Stimulated activated CD4-positive, alpha-beta T cell treated with anti-CD3 and anti-CD28 coated beads, TNF-alpha, amount 100 ng/mL, for 1 hour (primary cell): ENCODE data around the gene SCYL2.
"Not testable (repeated sequence)": the region's sequence is repeated elsewhere in the genome, so short reads cannot be mapped to it uniquely, and the experiment has no call there.

Experiments
- DNase-seq, 3 donors: peaks; one replicate each; pipeline ENCODE4 v3.0.0-alpha.2; 2020; ENCODE audit warnings: low read depth in 3 of 3, low spot score in 1 of 3

Gene SCYL2

DNA sequence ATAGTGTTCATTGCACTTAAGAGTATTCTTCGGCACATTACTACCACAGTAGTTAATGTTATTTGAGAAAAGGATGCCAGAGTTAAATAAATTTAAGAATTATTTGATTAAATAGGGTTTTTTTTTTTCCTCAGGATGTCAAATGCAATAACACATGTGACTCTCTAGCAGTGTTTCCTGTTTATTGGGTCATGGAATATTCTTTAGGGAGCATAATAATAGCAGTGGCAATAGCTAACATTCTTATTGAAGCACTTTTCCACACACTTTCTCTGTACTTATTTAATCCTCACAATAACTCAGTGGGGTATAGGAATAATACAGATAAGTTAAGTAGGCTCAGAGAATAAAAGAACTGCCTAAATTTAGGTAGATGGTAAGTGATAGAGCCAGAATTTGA is 44.3 kb downstream of the SCYL2 start:
- DNase-seq = no peak

DNA sequence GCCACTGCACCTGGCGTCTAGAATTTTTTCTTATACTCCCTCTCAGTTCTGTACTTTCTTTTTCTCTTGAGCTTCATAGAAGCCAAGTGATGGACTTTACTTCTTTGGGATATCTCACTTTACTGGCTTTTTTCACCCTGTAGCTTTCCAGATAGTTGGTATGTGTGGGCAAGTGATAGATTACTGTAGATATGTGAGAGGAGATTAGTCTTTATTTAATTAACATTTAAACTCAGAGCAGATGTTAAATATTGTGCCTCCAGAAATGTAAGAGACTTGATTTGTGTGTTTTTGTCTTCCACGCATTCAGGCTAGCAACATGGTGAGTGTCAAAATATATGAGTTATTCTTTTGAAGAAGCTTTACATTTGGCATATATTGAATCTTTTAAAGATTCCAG is 50.4 kb downstream of the SCYL2 start:
- no peak for DNase-seq

DNA sequence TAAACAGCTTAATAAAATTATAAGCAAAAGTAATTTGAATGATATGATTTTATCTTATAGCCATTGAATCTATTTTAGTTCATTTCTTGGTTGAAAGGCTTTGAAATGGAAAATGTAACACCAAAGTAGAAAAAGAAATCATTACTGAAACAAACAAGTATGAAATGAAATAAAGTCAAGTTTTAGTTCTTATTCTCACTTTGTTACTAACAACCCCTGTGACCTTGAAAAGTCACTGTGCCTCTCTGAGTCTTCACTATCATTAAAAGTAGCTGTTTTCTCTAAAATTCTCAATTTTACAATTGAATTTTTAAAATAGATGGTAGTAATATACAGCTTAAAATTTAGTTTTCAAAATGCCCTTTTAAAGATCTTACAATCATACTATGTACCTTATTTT is 57.5 kb downstream of the SCYL2 start:
- no peak for DNase-seq

DNA sequence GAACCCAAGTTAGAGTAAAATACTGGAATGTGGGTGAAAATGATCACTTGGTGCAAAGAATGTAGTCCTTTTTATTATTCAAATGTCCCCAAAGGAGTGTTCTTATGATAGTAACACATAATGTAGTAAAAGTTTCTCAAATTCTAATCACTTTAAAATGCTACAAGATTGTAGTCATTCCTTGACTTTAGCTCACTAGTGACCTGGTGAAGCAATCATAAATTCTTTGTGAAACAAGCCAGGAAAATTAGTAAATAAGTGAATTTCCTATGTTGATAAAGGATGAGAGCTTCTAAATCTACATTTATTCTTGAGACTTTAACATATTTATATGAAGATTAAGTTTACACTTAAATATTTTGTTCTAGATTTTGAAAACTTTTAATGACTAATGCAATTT is 59.2 kb downstream of the SCYL2 start:
- DNase-seq = no peak

DNA sequence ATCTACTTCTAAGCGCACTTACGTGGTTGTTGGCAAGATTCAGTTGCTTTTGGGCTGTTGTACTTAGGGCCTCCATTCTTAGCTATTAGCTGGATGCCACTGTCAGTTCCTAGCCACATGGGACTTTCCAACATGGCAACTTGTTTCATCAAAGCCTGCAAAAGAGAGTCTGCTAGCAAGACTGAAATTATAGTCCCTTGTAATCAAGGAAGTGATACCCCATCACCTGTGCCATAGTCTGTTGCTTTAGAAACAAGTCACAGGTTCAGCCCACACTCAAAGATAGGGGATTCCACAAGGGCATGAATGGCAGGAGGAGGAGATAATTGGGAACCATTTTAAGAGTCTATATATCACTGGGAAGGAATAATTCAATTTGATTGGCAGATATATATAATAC is 62.8 kb downstream of the SCYL2 start:
- no peak for DNase-seq

DNA sequence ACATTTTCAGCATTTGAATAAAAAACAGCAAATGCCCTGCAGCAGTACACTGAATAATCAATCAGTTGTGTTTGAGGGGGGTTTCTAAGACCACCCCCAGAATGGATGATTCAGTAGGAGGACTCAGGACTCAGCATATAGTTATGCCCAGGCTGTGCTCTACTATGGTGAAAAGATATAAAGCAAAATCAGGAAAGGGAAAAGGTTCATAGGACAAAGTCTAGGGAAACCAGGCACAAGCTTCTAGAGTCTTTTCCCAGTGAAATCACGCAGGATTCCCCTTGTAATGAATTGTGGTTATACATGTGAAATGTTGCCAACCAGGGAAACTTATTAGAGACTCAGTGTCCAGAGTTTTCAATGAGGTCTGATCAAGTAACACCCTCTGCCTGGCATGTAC is 64.9 kb downstream of the SCYL2 start:
- DNase-seq = no peak

DNA sequence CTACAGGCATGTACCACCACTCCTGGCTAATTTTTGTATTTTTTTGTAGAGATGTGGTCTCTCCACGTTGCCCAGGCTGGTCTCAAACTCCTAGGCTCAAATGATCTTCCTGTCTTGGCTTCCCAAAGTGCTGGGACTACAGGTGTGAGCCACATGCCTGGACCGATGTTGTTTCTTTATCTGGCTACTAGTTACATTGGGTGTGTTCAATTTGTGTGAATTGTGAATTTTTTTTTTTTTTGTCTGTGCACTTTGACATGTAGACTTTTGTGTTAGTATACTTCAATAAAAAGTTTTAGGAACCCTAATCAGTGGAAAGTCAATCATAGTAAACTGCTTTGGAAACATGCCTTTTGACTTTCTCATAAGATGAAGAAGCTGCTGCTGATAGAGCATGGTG is 65.9 kb downstream of the SCYL2 start:
- DNase-seq = no peak

DNA sequence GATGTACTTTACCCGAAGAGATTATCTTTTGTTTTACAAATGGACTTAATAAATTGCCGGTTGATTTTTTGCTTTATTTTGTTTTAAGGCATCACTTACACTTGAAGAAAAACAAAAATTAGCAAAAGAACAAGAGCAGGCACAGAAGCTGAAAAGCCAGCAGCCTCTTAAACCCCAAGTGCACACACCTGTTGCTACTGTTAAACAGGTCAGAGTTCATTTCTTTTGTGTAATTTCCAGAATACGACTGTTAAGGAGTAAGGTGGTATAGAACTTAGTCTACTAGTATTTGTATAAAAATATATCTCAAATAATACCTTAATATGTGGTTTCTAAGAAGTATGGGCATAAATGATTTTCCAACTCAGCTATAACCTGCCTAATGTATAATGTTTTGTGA is 70.3 kb downstream of the SCYL2 start:
- DNase-seq = no peak

DNA sequence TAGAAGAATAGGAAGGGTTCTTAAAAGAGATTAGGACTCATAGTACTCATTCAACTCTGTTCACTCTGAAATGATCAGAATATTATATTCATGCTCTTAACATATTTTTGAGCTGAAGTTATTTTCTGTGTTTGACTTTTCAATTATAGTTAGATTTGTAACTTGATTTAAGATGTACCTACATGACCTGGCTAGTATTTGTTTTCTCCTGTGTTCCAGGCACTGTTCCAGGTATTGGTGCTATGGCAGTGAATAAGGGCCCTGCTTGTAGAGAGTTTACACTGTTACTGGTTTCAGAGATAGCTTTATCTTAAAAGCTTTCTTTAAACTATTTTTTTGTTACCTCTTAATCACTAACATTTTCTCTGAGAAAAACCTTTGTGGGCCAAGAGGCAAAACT is 70.8 kb downstream of the SCYL2 start:
- no peak for DNase-seq

DNA sequence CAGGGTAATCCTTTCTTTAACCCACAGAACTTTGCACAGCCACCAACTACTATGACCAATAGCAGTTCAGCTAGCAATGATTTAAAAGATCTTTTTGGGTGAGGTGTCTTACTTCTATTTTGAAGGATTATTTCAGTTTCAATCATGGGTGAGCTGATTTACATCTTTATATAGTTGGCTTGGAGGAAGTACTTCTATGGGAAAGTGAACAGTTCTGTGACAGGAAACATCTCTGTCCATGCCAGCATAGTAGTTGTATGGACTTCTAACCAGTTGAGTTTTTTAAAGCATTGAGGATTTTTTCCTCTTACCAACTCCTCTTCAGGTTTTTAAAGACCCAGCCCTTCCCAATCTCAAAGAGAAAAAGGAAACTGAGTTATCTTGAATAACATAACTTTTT is 72.1 kb downstream of the SCYL2 start:
- no peak for DNase-seq

DNA sequence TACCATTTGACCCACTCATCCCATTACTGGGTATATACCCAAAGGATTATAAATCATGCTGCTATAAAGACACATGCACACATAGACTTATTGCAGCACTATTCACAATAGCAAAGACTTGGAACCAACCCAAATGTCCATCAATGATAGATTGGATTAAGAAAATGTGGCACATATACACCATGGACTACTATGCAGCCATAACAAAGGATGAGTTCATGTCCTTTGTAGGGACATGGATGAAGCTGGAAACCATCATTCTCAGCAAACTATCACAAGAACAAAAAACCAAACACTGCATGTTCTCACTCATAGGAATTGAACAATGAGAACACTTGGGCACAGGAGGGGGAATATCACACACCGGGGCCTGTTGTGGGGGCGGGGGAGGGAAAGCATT is 75.9 kb downstream of the SCYL2 start:
- not testable (repeated sequence) for DNase-seq

DNA sequence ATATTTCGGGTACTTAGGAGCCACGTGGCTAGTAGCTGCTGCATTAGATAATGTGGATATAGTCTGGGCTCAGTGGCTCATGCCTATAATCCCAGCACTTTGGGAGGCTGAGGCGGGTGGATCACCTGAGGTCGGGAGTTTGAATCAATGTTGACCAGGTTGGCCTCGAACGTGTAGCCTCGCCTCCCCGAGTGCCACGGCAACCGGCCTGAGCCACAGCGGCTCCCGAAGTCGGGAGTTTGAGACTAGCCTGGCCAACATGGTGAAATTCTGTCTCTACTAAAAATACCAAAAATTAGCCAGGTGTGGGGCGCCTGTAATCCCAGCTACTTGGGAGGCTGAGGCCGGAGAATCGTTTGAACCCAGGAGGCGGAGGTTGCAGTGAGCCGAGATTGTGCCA is 77.4 kb downstream of the SCYL2 start:
- DNase-seq = not testable (repeated sequence)

DNA sequence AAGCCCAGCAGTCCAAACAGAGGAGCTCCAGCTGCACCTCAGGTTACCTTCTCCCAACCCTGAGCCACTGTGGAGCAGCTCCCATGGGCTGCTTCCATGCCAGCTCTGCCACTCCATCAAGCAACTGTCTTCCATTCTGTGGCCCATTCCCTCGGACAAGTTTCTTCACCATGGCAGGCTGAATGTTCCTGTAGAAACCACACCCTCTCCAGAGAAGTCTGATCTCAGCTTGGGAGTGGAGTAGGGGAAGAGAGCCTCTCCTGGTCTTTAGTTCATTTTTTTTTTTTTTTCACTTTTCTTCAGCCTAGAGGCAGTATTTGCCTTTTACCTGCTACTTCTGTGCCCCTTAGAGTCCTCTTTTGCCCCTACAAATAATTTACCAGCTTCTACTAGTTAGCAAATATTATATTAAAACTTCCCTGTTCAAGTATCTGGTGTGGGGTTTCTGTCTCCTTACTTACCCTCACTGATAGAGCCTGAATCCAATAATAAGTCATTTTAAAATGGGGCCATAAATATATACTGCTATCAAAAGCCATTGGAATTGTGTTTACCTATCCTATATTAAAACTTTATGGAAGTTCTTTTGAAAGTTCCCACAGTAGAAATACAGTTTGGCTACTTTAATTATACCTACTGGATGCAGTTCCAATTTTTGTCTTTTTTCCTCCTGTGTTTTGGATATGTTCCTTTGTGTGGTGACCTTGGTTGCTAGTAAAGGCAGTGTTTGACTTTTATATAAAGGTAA is 78.2 kb downstream of the SCYL2 start:
- DNase-seq = no peak

DNA sequence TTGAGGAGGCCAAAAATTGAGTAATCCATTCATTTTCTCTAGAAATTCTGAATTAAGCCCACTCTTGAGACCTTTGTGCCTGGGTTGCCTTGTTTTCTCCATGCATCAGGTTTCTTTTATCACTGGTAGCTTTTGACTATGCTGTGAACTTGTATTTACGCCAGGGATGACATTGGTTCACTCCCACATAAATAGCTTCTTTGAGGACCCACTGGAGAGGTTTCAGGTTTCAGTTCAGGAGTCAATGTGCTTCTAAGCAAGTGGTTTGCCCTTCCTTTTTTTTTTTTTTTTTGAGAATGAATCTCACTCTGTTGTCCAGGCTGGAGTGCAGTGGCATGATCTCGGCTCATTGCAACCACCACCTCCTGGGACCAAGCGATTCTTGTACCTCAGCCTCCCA is 79.7 kb downstream of the SCYL2 start:
- no peak for DNase-seq

DNA sequence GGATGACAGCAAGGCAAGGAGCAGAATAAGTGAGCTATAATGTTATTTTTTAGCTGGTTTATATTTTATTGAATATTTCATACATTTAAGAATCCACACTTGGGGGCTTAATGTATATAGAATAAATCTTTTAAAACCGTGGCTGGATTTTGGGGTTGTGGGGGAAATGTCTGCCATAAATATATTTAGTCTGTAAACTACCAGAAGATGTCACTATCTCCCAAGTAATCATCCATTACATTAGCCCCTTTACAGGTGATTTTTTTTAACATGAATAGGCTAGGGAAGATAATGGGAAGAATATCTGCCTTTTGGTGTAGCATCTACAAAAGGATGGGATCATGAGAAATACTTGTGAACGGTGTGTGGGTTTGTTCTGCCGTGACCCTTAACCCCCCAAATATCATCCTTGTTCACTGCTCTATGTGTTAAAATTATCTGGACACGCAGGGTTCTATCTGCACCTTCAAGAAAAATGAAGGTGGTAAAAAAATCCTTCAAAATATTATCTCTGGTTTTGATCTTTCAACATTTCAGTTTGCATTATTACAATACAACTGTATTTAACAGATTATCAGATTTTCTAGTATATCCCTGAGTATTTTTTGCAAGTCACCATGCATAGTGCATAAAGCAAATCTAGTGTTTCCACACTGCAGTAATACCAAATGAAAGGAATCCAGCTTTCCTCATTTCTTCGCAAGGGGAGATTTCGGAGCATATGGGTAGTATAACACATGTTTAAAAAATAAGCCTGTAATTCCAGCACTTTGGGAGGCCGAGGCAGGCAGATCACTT is 81.9 kb downstream of the SCYL2 start:
- no peak for DNase-seq

DNA sequence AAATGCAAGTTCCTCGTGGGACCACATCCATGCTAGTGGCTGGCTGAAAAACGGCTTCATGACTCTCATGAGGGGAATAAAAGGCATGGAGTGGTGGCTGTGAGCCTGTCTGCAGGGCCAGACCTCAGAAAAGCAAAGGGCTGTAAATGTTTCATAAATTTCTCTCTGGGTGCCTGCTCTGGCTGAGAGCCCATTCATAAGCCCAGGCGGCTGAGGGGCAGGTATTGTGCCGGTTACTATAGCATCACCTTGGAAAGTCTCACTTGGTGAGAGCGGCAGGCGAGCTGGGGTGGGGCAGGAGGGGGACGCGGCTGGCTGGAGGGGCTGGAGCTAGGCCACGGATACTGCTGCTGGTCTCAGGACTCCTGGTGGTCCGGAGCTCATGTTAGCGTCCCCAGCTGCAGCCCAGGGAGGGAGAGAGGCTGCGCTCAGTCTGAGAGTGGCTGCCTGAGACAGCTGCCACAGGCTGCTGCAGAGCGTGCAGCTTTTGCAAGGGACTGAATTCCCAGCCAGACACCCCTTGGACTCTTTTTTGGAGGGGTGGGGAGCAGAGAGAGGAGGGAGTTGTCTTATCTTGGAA is 89.8 kb downstream of the SCYL2 start, which contains the start of gene SLC17A8:
Gene SLC17A8, plus strand, starts transcription at position 431 of the 580 bp plus-strand sequence. CDS start 318 bp downstream, outside the sequence.
- DNase-seq = no peak

DNA sequence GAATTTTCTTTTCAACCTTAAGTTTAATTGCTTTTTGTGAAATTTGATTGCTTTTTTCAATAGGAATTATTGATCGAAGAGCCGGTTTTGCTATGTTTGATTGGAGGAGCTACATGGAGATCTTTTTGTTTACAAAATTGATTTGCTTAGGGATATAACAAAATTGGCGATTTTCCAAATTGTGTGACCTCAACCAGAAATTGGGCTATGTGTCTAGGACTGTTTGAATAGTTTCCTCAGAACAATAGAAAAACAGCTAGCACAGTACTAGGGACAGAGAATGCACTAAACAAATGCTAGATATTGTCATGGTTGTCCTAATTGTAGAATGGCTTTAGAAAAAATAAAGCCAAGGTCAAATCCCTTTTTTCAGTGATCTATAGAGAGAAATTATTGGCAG is 92.3 kb downstream of the SCYL2 start:
- no peak for DNase-seq

DNA sequence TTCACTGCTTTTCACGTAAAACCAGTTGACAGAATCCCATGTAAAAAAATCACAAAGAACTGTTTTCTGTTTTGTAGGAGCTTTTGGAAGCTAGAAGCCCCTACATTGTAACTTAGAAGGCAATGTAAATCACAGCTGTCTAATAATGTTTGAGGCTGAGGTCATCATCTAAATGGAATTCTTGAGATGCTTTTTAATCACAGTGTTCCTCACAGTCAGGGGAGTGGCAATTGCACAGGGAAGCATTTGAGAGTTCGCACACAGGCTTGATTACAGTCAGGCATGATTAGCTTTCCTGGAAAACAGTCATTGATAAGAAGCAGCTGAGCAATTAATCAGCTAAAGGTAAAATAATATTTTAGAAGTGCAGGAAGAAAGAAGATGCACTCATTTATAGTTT is 92.8 kb downstream of the SCYL2 start:
- DNase-seq = no peak

DNA sequence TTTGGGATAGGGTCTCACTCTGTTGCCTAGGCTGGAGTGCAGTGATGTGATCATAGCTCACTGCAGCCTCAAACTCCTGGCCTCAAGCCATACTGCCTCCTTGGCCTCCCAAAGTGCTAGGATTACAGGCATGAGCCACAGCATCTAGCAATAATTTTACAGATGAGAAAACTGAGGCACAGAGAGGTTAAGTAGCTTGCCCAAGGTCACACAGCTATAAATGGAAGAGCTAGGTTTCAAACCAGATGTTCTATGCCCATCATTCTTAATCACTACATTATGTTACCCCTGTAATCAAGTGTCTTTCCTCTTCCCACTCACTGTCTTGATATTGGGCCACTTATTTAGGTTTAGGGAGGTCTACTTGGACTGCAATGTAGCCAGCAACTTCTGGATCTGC is 93.5 kb downstream of the SCYL2 start:
- DNase-seq = no peak

DNA sequence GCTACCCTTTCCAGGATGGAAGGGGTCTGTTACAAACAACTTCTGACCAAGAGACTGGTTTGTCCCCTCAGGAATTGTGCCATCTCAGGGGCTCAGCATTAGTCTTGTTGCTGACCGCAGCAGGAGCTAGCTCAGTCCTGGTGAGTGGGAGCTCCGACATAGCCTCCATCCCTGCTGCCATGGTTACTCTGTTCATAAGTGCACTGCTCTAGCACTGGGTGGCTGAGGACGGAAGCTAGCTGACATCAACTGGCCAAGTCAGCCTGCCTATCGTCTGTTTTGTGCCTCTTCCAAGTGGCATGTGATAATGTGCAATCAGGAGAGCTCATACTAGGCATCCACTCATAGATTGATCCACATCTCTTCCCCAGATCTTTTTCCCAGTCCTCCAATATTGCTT is 97.3 kb downstream of the SCYL2 start:
- no peak for DNase-seq

DNA sequence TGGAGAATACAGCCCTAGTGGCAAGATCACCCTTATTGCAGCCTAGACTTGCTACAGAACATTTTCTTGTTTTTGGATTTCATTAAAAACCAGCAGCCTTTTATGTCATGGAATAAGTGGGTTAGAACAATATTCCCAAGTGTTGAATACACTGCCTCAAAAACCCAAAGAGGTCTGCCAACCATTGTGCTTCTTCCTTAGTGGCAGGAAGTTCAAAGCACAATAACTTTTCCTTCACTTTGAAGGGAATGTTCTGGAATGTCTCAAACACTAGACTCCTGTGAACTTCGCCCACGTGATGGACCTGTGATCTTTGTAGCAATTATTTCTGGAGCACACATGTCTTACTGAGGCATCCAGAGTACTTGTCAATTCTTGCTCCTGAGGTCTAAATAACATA is 98.4 kb downstream of the SCYL2 start:
- DNase-seq = no peak

DNA sequence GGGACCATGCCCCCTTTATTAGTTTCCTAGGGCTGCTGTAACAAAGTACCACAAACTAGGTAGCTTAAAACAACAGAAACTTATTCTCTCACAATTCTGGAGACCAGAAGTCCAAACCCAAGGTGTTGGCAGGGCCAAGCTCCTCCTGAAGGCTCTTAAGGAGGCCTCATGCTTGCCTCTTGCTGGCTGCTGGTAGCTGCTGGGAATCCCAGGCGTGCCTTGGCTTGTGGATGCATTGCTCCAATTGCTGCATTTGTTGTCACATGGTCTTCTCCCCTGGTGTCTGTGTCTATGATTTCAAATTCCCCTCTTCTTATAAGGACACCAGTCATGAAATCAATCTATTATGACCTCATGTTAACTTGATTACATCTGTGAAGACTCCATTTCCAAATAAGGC is 101.1 kb downstream of the SCYL2 start:
- DNase-seq = no peak
